ENCODE results near the gene TBK1. TPM values are rescaled to one million over a fixed set of nuclear protein-coding genes. Genes with fewer than 3 reads are reported as not detected.

The TBK1 gene
- 33.7 and 34.7 TPM in 2 replicates for total RNA-seq (2014; rRNA removed)
- 8.8 TPM for polyA plus RNA-seq (2012)

- DNase-seq (ENCODE audit: low read depth), result peak; percentile 81
Observed at GRCh38 chr12:64451687-64452558, at the start of gene TBK1. TSS of gene TBK1 (plus strand) at chr12:64452120. CDS start at chr12:64455871, 3,751 bp downstream.

GRCh38 chr12:64402181-64402580, 49.7 kb upstream of the TBK1 start:
- no peak for DNase-seq (ENCODE audit: low read depth)

DNA sequence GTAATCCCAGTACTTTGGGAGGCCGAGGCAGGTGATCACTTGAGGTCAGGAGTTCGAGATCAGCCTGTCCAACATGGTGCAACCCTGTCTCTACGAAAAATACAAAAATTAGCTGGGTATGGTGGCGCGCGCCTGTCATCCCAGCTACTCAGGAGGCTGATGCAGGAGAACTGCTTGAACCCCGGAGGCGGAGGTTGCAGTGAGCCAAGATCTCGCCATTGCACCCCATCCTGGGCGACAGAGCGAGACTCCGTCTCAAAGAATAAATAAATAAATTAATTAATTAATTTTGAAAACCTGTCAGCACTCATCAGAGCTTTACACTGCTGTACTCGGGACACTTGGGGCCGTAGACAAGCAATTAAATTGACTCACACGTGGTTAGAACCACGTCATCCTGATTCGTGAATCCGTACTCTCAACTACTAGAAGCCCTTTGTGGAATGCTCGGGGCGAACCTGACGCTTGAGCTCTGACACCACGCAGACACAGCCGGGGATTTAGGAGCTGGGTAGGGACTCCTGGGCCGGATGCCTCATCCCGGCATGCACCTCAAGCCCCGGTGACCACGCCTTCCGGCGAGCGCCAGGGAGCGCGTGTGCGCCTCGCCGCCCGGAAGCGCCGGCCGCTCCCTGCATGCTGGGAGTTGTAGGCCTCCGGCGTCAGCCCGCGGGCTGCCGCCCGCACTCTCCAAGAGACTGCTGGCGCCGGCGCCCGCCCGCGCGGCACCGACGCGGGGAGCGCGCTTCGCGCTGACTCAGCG, 48.0 kb upstream of the TBK1 start, which contains the start of gene XPOT:
Gene XPOT, plus strand, starts transcription at position 686 of the 763 bp plus-strand sequence. CDS start 5,644 bp downstream, outside the sequence.
- peak; percentile 97 for DNase-seq (ENCODE audit: low read depth)

- peak; percentile 63 for DNase-seq (ENCODE audit: low read depth)
Observed at GRCh38 chr12:64404470-64405256, 47.3 kb upstream of the TBK1 start.

DNA sequence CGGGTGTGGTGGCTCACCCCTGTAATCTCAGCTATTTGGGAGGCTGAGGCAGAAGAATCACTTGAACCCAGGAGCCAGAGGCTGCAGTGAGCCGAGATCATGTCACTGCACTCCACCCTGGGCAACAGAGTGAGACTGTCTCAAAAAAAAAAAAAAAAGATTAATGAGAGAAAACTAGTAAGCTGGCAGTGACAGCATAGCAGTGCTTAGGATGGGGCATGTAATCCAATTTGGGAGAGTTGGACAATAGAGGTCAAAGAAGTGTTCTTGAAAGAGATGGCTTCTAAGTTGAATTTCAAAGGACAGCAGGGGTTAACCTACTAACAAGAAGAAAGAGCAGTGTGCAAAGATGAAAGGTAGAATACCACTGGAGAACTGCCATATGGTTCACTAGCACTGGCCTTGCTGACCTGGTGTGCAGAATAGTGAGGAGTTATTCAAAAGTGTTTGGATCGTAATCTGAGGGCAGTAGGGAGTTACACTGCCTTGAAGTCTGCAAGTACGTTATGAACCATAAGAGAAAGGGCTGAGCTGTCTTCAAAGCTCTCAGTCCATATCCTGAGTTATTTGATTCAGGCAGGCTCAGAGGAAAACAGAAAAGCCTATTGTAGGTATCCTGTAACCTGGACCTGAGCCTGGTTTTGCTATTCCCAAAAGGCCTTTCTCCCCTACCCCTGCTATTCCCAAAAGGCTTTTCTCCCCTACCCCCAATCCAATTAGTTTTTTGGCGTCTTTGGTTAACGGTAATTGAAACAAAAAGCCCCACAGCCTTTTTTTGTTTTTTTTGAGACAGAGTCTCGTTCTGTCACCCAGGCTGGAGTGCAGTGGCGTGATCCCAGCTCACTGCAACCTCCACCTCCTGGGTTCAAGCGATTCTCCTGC, 44.3 kb upstream of the TBK1 start:
- DNase-seq (ENCODE audit: low read depth), result no peak

DNA sequence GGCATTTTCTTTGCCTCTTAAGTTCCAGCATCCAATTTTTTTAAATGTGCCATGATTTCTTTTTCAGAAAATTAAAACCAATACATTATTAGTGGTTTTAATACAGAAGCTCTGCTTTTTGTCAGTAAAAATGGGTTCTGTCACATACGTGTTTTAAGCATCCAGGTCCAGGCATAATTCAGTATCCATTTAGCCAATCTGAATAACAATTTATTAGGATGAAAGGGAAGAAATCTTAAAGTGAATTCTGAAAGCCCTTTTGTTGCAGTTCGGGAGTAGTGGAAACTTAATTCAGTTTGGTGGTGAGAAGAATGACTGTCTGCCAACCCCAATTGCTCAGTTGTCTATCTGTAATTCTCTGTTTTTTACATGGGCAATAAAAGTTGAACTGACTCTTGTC, 40.5 kb upstream of the TBK1 start:
- no peak for DNase-seq (ENCODE audit: low read depth)

DNA sequence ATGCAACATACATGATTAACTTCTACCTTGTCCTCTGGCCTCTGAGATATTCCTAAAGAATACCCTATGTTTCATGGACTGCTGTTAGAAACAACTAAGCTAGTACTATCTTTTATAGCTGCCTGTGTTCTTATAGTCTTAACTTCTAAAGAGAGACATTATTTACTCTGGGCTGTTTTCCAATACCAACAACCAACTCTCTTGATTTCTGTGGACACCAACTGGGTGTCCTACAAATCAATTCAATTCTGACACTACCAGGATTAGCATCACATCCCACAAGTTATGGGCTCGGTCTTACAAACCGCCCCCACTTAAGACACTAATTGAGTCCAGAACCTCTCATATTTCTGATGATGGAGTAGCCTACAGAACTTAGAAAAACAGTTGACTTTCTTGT, 39.5 kb upstream of the TBK1 start:
- DNase-seq (ENCODE audit: low read depth), result no peak

- no peak for DNase-seq (ENCODE audit: low read depth)
Observed at GRCh38 chr12:64413884-64414283, 38.0 kb upstream of the TBK1 start.

DNA sequence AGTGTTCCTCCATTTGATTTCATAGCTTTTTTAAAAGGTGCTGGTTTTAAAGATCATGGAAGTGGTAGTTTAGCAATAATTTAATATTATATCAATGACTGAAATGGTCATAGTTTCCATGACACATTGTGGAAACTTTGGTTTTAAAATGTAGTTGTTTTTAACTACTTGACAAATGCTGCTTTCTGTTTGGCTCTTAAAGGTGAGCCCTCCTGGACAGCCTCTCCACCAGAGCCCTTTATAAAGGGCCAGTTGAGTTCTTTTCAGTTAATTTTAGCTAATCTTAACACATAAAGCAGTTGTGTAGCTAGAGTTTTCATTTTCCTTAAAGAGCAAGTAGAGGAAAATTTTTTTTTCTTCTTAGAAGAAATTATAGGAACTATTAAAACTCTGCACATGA, 33.7 kb upstream of the TBK1 start:
- DNase-seq (ENCODE audit: low read depth), result no peak

DNA sequence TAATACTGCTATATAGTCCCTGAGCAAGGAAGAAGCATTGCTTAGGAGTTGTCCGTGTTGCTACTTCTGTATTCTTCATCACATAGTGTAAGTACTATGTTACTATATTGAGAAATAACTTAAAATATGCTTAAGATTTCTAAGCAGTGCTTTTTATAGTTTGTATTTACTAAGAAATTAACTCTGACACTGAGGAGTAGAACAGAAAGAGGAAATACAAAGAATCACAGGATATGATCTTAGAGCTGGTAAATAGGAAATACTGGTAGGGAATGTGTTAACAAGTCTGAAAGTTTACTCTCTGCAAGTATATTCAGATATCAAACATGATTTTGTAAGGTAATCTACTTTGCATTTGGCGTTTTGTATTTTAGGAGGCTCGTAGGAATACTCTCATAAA, 32.2 kb upstream of the TBK1 start:
- DNase-seq (ENCODE audit: low read depth), result no peak

DNA sequence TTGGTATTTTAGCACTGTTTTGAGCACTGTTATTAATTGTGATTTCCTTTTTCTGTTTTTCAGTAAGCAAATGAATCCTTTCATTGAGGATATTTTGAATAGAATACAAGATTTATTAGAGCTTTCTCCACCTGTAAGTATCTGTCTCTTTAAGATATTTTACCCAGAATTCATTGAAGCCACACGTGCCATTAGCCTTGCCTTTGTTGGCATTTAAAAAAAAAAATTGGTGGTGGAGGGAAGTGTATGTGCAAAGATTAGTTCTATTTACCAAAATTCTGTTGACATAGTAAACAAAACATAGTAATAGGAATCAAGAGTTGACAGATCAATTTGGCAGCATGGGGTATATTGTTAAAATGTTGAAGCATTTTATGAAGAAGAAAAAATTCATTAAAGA, 23.9 kb upstream of the TBK1 start:
- DNase-seq (ENCODE audit: low read depth), result no peak

DNA sequence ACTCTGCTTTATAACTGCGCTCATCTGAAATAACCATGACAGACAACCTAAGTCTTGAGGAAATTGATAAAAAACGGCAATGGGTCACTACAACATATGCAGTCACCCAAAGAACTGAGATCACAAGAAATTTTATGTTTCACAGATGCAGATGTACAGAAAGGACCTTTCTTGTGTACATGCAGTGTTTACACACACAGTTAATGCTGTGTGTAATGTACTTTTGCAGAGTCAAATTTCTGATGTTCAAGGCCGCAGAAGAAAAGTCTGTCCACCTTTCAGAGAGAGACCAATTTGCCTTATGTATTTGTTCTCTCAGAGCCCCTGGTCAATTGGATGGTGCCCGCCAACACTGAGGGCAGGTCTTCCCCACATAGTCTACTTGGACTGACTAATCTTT, 23.0 kb upstream of the TBK1 start:
- DNase-seq (ENCODE audit: low read depth), result no peak

DNA sequence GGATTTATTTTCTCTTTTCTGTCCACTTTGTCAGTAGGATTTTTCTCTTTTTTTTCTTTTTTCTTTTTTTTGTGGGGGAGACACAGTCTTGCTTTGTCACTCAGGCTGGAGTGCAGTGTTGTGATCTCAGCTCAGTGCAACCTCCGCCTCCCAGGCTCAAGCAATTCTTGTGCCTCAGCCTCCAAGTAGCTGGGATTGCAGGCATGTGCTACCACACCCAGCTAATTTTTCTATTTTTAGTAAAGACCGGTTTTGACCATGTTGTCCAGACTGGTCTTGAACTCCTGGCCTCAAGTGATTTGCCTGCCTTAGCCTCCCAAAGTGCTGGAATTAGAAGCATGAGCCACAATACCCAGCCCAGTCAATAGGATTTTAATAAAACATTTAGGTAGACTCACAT, 21.0 kb upstream of the TBK1 start:
- DNase-seq (ENCODE audit: low read depth), result no peak

GRCh38 chr12:64431791-64432190, 20.1 kb upstream of the TBK1 start:
- no peak for DNase-seq (ENCODE audit: low read depth)

GRCh38 chr12:64433915-64434314, 18.0 kb upstream of the TBK1 start:
- no peak for DNase-seq (ENCODE audit: low read depth)

- DNase-seq (ENCODE audit: low read depth), result no peak
Observed at GRCh38 chr12:64440100-64440499, 11.8 kb upstream of the TBK1 start.

- no peak for DNase-seq (ENCODE audit: low read depth)
Observed at GRCh38 chr12:64445490-64445889, 6.4 kb upstream of the TBK1 start.

DNA sequence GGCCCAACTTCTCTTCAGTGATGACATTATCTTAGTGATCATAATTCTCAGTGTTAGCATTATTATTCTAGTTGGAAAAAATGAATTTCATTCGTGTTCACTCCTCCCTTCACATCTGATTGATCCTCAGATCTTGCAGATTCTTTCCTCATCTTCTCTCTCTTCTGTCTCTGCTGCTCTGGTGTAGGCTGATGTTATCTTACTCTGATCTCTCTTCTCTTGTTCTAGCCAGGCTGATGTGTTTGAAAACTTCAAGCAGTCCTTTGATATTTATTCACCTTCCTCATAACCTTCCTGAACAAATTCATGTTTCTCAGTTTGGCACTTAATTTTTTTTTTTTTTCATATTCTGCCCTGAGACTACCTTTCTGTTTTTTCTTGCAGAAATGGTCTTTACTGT, 5.6 kb upstream of the TBK1 start:
- DNase-seq (ENCODE audit: low read depth), result no peak

DNA sequence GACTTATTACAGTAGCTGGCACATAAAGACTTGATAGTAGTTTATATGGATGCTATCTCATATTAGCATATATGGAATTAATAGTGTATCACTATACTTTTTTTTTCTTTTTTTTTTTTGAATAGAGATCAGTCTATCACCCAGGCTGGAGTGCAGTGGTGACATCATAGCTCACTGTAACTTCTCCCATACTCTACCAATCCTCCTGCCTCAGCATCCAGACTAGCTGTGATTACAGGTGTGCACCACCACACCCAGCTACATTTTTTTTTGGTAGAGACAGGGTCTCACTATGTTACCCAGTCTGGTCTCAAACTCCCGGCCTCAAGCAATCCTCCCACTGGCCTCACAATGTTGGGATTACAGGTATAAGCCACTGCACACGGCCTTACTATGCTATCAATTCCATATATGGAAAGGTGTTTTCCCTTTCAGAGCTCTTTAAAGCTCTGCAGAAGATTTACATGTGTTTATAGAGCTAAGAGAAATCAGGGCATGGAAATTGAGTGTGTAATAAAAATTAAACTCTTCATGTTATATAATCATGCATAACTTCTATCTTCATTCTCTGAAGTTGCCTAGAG, 1.8 kb upstream of the TBK1 start:
- no peak for DNase-seq (ENCODE audit: low read depth)

GRCh38 chr12:64450711-64451486, 1.0 kb upstream of the TBK1 start:
- peak; percentile 14 for DNase-seq (ENCODE audit: low read depth)
